ENCODE data around the gene C16orf78.

The C16orf78 gene

GRCh38 chr16:49414671-49415070 is 41.1 kb downstream of the C16orf78 start:
- H3K36me3 ChIP-seq (ENCODE audit: control insufficient read depth, insufficient read depth, low read length) = no peaks in the 10 kb centered on the region
- H3K4me3 ChIP-seq (ENCODE audit: low read depth, low read length) = no peak overlapping the region

GRCh38 chr16:49415083-49415482 is 41.5 kb downstream of the C16orf78 start:
- no peak overlapping the region for H3K27ac ChIP-seq (ENCODE audit: low read depth, low read length)

More at GRCh38 chr16:49414671-49415070, 41.1 kb downstream of the C16orf78 start:
- no peak overlapping the region for H3K27ac ChIP-seq (ENCODE audit: low read depth, low read length)
- no peaks in the 10 kb centered on the region for H3K27me3 ChIP-seq (ENCODE audit: control insufficient read depth, insufficient read depth, low read length)
- H3K9ac ChIP-seq (ENCODE audit: low read depth, low read length) = no peak overlapping the region
- no peaks in the 10 kb centered on the region for H3K9me3 ChIP-seq (ENCODE audit: control insufficient read depth, insufficient read depth, low read length)
- no peaks in the 10 kb centered on the region for H3K4me1 ChIP-seq (ENCODE audit: control insufficient read depth, insufficient read depth, low read length)

GRCh38 chr16:49416001-49416675 is 42.5 kb downstream of the C16orf78 start:
- H3K9ac ChIP-seq (ENCODE audit: low read depth, low read length) = no peak overlapping the region
- H3K27ac ChIP-seq (ENCODE audit: low read depth, low read length) = no peak overlapping the region
- no peaks in the 10 kb centered on the region for H3K9me3 ChIP-seq (ENCODE audit: control insufficient read depth, insufficient read depth, low read length)
- H3K36me3 ChIP-seq (ENCODE audit: control insufficient read depth, insufficient read depth, low read length) = no peaks in the 10 kb centered on the region
- H3K4me1 ChIP-seq (ENCODE audit: control insufficient read depth, insufficient read depth, low read length) = no peaks in the 10 kb centered on the region
- no peak overlapping the region for H3K4me3 ChIP-seq (ENCODE audit: low read depth, low read length)
- no peaks in the 10 kb centered on the region for H3K27me3 ChIP-seq (ENCODE audit: control insufficient read depth, insufficient read depth, low read length)

More at GRCh38 chr16:49415083-49415482, 41.5 kb downstream of the C16orf78 start:
- H3K4me3 ChIP-seq (ENCODE audit: low read depth, low read length) = no peak overlapping the region
- no peaks in the 10 kb centered on the region for H3K36me3 ChIP-seq (ENCODE audit: control insufficient read depth, insufficient read depth, low read length)
- no peaks in the 10 kb centered on the region for H3K4me1 ChIP-seq (ENCODE audit: control insufficient read depth, insufficient read depth, low read length)
- no peaks in the 10 kb centered on the region for H3K9me3 ChIP-seq (ENCODE audit: control insufficient read depth, insufficient read depth, low read length)
- no peaks in the 10 kb centered on the region for H3K27me3 ChIP-seq (ENCODE audit: control insufficient read depth, insufficient read depth, low read length)
- no peak overlapping the region for H3K9ac ChIP-seq (ENCODE audit: low read depth, low read length)

GRCh38 chr16:49417354-49417753 is 43.8 kb downstream of the C16orf78 start:
- H3K36me3 ChIP-seq (ENCODE audit: control insufficient read depth, insufficient read depth, low read length) = no peaks in the 10 kb centered on the region
- H3K27ac ChIP-seq (ENCODE audit: low read depth, low read length) = no peak overlapping the region
- H3K9ac ChIP-seq (ENCODE audit: low read depth, low read length) = no peak overlapping the region
- H3K4me1 ChIP-seq (ENCODE audit: control insufficient read depth, insufficient read depth, low read length) = no peaks in the 10 kb centered on the region
- no peak overlapping the region for H3K4me3 ChIP-seq (ENCODE audit: low read depth, low read length)
- no peaks in the 10 kb centered on the region for H3K27me3 ChIP-seq (ENCODE audit: control insufficient read depth, insufficient read depth, low read length)
- no peaks in the 10 kb centered on the region for H3K9me3 ChIP-seq (ENCODE audit: control insufficient read depth, insufficient read depth, low read length)

GRCh38 chr16:49419006-49419405 is 45.4 kb downstream of the C16orf78 start:
- Histone ChIP-seq H3K9ac (ENCODE audit: low read depth, low read length) (no peak overlapping the region), H3K36me3 (ENCODE audit: control insufficient read depth, insufficient read depth, low read length) (no peaks in the 10 kb centered on the region), H3K4me1 (ENCODE audit: control insufficient read depth, insufficient read depth, low read length) (no peaks in the 10 kb centered on the region), H3K4me3 (ENCODE audit: low read depth, low read length) (no peak overlapping the region), H3K27me3 (ENCODE audit: control insufficient read depth, insufficient read depth, low read length) (no peaks in the 10 kb centered on the region), H3K27ac (ENCODE audit: low read depth, low read length) (no peak overlapping the region), H3K9me3 (ENCODE audit: control insufficient read depth, insufficient read depth, low read length) (no peaks in the 10 kb centered on the region)

GRCh38 chr16:49419862-49420261 is 46.3 kb downstream of the C16orf78 start:
- Histone ChIP-seq H3K4me3 (ENCODE audit: low read depth, low read length) (no peak overlapping the region), H3K9me3 (ENCODE audit: control insufficient read depth, insufficient read depth, low read length) (no peaks in the 10 kb centered on the region), H3K9ac (ENCODE audit: low read depth, low read length) (no peak overlapping the region), H3K27ac (ENCODE audit: low read depth, low read length) (no peak overlapping the region), H3K4me1 (ENCODE audit: control insufficient read depth, insufficient read depth, low read length) (no peaks in the 10 kb centered on the region), H3K27me3 (ENCODE audit: control insufficient read depth, insufficient read depth, low read length) (no peaks in the 10 kb centered on the region), H3K36me3 (ENCODE audit: control insufficient read depth, insufficient read depth, low read length) (no peaks in the 10 kb centered on the region)

- Histone ChIP-seq H3K4me1 (ENCODE audit: control insufficient read depth, insufficient read depth, low read length) (no peaks in the 10 kb centered on the region), H3K27me3 (ENCODE audit: control insufficient read depth, insufficient read depth, low read length) (no peaks in the 10 kb centered on the region)
Measured at GRCh38 chr16:49422896-49423295, 49.3 kb downstream of the C16orf78 start.

GRCh38 chr16:49424961-49425360 is 51.4 kb downstream of the C16orf78 start:
- Histone ChIP-seq H3K27me3 (ENCODE audit: control insufficient read depth, insufficient read depth, low read length) (no peaks in the 10 kb centered on the region), H3K36me3 (ENCODE audit: control insufficient read depth, insufficient read depth, low read length) (no peaks in the 10 kb centered on the region), H3K4me1 (ENCODE audit: control insufficient read depth, insufficient read depth, low read length) (no peaks in the 10 kb centered on the region)

More at GRCh38 chr16:49422896-49423295, 49.3 kb downstream of the C16orf78 start:
- no peak overlapping the region for H3K9ac ChIP-seq (ENCODE audit: low read depth, low read length)
- no peaks in the 10 kb centered on the region for H3K9me3 ChIP-seq (ENCODE audit: control insufficient read depth, insufficient read depth, low read length)
- no peak overlapping the region for H3K27ac ChIP-seq (ENCODE audit: low read depth, low read length)
- H3K36me3 ChIP-seq (ENCODE audit: control insufficient read depth, insufficient read depth, low read length) = no peaks in the 10 kb centered on the region
- no peak overlapping the region for H3K4me3 ChIP-seq (ENCODE audit: low read depth, low read length)

GRCh38 chr16:49427771-49428170 is 54.2 kb downstream of the C16orf78 start:
- no peak overlapping the region for H3K27ac ChIP-seq (ENCODE audit: low read depth, low read length)
- H3K9me3 ChIP-seq (ENCODE audit: control insufficient read depth, insufficient read depth, low read length) = no peaks in the 10 kb centered on the region
- H3K27me3 ChIP-seq (ENCODE audit: control insufficient read depth, insufficient read depth, low read length) = no peaks in the 10 kb centered on the region
- no peaks in the 10 kb centered on the region for H3K36me3 ChIP-seq (ENCODE audit: control insufficient read depth, insufficient read depth, low read length)
- no peaks in the 10 kb centered on the region for H3K4me1 ChIP-seq (ENCODE audit: control insufficient read depth, insufficient read depth, low read length)
- no peak overlapping the region for H3K4me3 ChIP-seq (ENCODE audit: low read depth, low read length)
- H3K9ac ChIP-seq (ENCODE audit: low read depth, low read length) = no peak overlapping the region

More at GRCh38 chr16:49424961-49425360, 51.4 kb downstream of the C16orf78 start:
- no peak overlapping the region for H3K9ac ChIP-seq (ENCODE audit: low read depth, low read length)
- no peak overlapping the region for H3K4me3 ChIP-seq (ENCODE audit: low read depth, low read length)
- H3K27ac ChIP-seq (ENCODE audit: low read depth, low read length) = no peak overlapping the region
- H3K9me3 ChIP-seq (ENCODE audit: control insufficient read depth, insufficient read depth, low read length) = no peaks in the 10 kb centered on the region

- no peaks in the 10 kb centered on the region for H3K27me3 ChIP-seq (ENCODE audit: control insufficient read depth, insufficient read depth, low read length)
- H3K4me1 ChIP-seq (ENCODE audit: control insufficient read depth, insufficient read depth, low read length) = no peaks in the 10 kb centered on the region
- no peak overlapping the region for H3K9ac ChIP-seq (ENCODE audit: low read depth, low read length)
- H3K4me3 ChIP-seq (ENCODE audit: low read depth, low read length) = no peak overlapping the region
- H3K36me3 ChIP-seq (ENCODE audit: control insufficient read depth, insufficient read depth, low read length) = no peaks in the 10 kb centered on the region
- H3K27ac ChIP-seq (ENCODE audit: low read depth, low read length) = no peak overlapping the region
- H3K9me3 ChIP-seq (ENCODE audit: control insufficient read depth, insufficient read depth, low read length) = no peaks in the 10 kb centered on the region
Measured at GRCh38 chr16:49428808-49429207, 55.2 kb downstream of the C16orf78 start.

- H3K36me3 ChIP-seq (ENCODE audit: control insufficient read depth, insufficient read depth, low read length) = no peaks in the 10 kb centered on the region
- no peaks in the 10 kb centered on the region for H3K4me1 ChIP-seq (ENCODE audit: control insufficient read depth, insufficient read depth, low read length)
- no peak overlapping the region for H3K4me3 ChIP-seq (ENCODE audit: low read depth, low read length)
- H3K9ac ChIP-seq (ENCODE audit: low read depth, low read length) = no peak overlapping the region
- no peaks in the 10 kb centered on the region for H3K9me3 ChIP-seq (ENCODE audit: control insufficient read depth, insufficient read depth, low read length)
- H3K27ac ChIP-seq (ENCODE audit: low read depth, low read length) = no peak overlapping the region
- no peaks in the 10 kb centered on the region for H3K27me3 ChIP-seq (ENCODE audit: control insufficient read depth, insufficient read depth, low read length)
Measured at GRCh38 chr16:49431040-49431439, 57.4 kb downstream of the C16orf78 start.

Data from HUES48 (cell line).